Adrenal gland (tissue), 5 donors: Measurements from ENCODE around the gene HYAL1.

Experiments
- POLR2A ChIP-seq, 2 donors: fragments of 450-650 bp; IDR thresholded peaks; one replicate each; pipeline ENCODE4 v1.6.1; 2017; ENCODE audit warnings: antibody characterized with exemption in 2 of 2, mild to moderate bottlenecking in 2 of 2, moderate library complexity in 1 of 2
- TF ChIP-seq, protein P1 (sequence below), 6 experiments: fragments of 450-650 bp in 4 of 6; fragments of 200-600 bp in 2 of 6; sonication (generic) in 1 of 6; IDR thresholded peaks; 1 replicate in 5 of 6; 2 replicates in 1 of 6; pipeline versions ENCODE4 v1.5.1 to v1.8.0; 2016 to 2021; ENCODE audit warnings: antibody characterized with exemption in 6 of 6, mild to moderate bottlenecking in 2 of 6, moderate library complexity in 1 of 6
- donor health status: DM: no; HTN: no; CAD: no.

DNA sequence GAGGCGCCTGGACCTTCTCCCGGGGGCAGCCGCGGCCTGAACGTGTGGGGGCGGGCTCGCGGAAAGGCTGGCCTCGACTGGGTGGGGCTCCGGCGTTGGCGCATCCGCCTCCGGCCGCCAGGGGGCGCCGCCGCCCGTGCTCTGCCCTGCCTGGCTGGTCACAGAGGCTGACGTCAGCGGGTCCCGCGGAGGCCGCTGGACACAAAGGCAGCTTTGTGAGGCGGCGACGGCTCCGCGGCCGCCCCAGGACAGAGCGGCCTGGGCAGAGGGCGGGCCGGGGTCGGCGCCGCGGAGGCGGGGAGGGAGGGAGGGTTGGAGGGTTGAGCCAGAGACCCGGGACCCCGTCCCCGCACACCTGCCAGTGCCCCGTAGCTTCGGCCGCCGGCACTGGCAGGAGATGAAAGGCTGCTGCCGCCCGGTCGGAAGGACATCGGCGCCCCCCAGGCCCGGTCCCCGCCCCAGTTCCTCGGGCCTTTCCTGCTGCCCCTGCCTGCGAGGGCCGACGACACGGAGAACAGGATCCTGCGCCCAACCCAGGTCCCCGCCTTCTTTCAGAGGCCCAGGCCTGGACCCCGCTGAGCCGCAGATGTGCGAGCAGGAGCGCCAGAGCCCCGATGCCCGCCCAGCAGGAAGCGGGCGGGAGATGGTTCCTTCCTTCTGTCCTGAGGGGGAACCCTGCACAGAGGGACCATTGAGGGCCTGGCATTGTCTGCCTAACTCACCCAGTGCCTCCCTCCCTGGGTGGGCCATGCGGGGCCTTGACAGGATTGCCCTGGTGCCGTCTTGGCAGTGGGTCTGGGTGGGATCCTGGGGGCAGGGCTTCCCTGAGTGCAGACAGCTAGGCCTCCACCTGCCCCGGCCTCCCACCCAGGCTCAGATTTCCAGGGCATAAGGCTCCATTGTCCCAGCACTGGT, 43.1 kb downstream of the HYAL1 start:
- peak; percentile 41 to 59 for TF ChIP-seq POLR2A (IDR thresholded peaks at IDR 0.05)
- TF ChIP-seq, protein P1, sequence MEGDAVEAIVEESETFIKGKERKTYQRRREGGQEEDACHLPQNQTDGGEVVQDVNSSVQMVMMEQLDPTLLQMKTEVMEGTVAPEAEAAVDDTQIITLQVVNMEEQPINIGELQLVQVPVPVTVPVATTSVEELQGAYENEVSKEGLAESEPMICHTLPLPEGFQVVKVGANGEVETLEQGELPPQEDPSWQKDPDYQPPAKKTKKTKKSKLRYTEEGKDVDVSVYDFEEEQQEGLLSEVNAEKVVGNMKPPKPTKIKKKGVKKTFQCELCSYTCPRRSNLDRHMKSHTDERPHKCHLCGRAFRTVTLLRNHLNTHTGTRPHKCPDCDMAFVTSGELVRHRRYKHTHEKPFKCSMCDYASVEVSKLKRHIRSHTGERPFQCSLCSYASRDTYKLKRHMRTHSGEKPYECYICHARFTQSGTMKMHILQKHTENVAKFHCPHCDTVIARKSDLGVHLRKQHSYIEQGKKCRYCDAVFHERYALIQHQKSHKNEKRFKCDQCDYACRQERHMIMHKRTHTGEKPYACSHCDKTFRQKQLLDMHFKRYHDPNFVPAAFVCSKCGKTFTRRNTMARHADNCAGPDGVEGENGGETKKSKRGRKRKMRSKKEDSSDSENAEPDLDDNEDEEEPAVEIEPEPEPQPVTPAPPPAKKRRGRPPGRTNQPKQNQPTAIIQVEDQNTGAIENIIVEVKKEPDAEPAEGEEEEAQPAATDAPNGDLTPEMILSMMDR (IDR thresholded peaks at IDR 0.05): peak; percentile 81 to 100 (median 93)
